HG03108 (cell line): Measurements from ENCODE around the gene ABO.
"Not testable (repeated sequence)": the region's sequence is repeated elsewhere in the genome, so short reads cannot be mapped to it uniquely, and the experiment has no call there.

Source experiments
- ATAC-seq: cut with Tn5 transposase; IDR thresholded peaks from one replicate; pipeline ENCODE4 v1.9.1; 2021; ENCODE audit warnings: moderate library complexity; ENCODE audit not compliant: unreplicated experiment

Gene ABO

GRCh38 chr9:133264235-133264764 lies 10.7 kb downstream of the ABO start:
- ATAC-seq = no peak

GRCh38 chr9:133263557-133263956 lies 11.4 kb downstream of the ABO start:
- no peak for ATAC-seq

- no peak for ATAC-seq
These were observed 12.8 kb downstream of the ABO start for GRCh38 chr9:133262226-133262625.

GRCh38 chr9:133261753-133262120 lies 13.3 kb downstream of the ABO start:
- ATAC-seq = no peak

- ATAC-seq = no peak
These were observed 13.8 kb downstream of the ABO start for GRCh38 chr9:133261103-133261752.

GRCh38 chr9:133260334-133261102 lies 14.5 kb downstream of the ABO start:
- ATAC-seq = no peak

- ATAC-seq = no peak
These were observed 16.7 kb downstream of the ABO start for GRCh38 chr9:133258061-133259015.

- no peak for ATAC-seq
These were observed 17.5 kb downstream of the ABO start for GRCh38 chr9:133257465-133257956.

GRCh38 chr9:133256686-133257091 lies 18.3 kb downstream of the ABO start:
- ATAC-seq = no peak

GRCh38 chr9:133256136-133256461 lies 18.9 kb downstream of the ABO start:
- no peak for ATAC-seq

- ATAC-seq = no peak
These were observed 19.4 kb downstream of the ABO start for GRCh38 chr9:133255371-133256135.

GRCh38 chr9:133254471-133254870 lies 20.5 kb downstream of the ABO start:
- no peak for ATAC-seq

- no peak for ATAC-seq
These were observed 21.7 kb downstream of the ABO start for GRCh38 chr9:133253268-133253667.

- ATAC-seq = no peak
These were observed 22.5 kb downstream of the ABO start for GRCh38 chr9:133252301-133253020.

GRCh38 chr9:133251773-133252172 lies 23.2 kb downstream of the ABO start:
- ATAC-seq = no peak

GRCh38 chr9:133251221-133251620 lies 23.8 kb downstream of the ABO start:
- ATAC-seq = not testable (repeated sequence)

- no peak for ATAC-seq
These were observed 24.2 kb downstream of the ABO start for GRCh38 chr9:133250741-133251170.

- no peak for ATAC-seq
These were observed 25.7 kb downstream of the ABO start for GRCh38 chr9:133249337-133249736.

GRCh38 chr9:133248726-133249295 lies 26.2 kb downstream of the ABO start:
- no peak for ATAC-seq
